H1 (cell line): ENCODE data around the gene PTPRT. TPM values are rescaled to one million over a fixed set of nuclear protein-coding genes. Genes with fewer than 3 reads are reported as not detected.

Experiments
- ATF2 ChIP-seq: IDR thresholded peaks from 2 replicates; pipeline ENCODE4 v1.6.1; 2012; ENCODE audit warnings: low read length, inconsistent platforms
- ATF3 ChIP-seq: IDR thresholded peaks from 2 replicates; pipeline ENCODE4 v1.6.1; 2011; ENCODE audit warnings: low read depth, mild to moderate bottlenecking, low read length; ENCODE audit not compliant: insufficient read depth
- E2F6 ChIP-seq: IDR thresholded peaks from 2 replicates; pipeline ENCODE4 v1.6.1; 2012; ENCODE audit warnings: inconsistent platforms
- EGR1 ChIP-seq: IDR thresholded peaks from 2 replicates; pipeline ENCODE4 v1.6.1; 2011; ENCODE audit warnings: low read depth, low read length, borderline replicate concordance
- POU5F1 ChIP-seq: IDR thresholded peaks from 2 replicates; pipeline ENCODE4 v1.6.1; 2011; ENCODE audit warnings: low read depth, mild to moderate bottlenecking, low read length, moderate library complexity
- SUZ12 ChIP-seq: fragments of 200-600 bp; sonication (generic); IDR thresholded peaks from 2 replicates; pipeline ENCODE4 v1.6.1; 2012; ENCODE audit warnings: mild to moderate bottlenecking, inconsistent platforms, low read length, moderate library complexity, mixed read lengths
- polyA plus RNA-seq, 7 experiments: library from polyadenylated mRNA; depleted of rRNA in 3 of 7; stranded (reverse) in 5 of 7; unstranded in 2 of 7; fragments of >200 nt in 5 of 7; fragments of 200-250 nt in 2 of 7; gene quantifications; 1 replicate in 5 of 7; 2 replicates in 1 of 7; 4 replicates in 1 of 7; pipeline versions ENCODE4 v1.2.1 to v1.2.3, GENCODE V29; 2011 to 2013; ENCODE audit warnings: missing spikeins in 2 of 7, mixed read lengths in 2 of 7
- total RNA-seq: library from RNA; stranded (reverse); fragmentation: NEBNext Ultra II Directional; extraction: Animal tissue kit (Norgen Biotek cat#: 25700); gene quantifications from 2 replicates; pipeline ENCODE4 v1.2.1, GENCODE V29; 2021

Gene PTPRT
- total and polyA plus RNA-seq, 2 of the 8 experiments (the other 6 are each of a cell fraction or from before 2014, with no cell fraction given) = 0.33 to 1.8 TPM

DNA sequence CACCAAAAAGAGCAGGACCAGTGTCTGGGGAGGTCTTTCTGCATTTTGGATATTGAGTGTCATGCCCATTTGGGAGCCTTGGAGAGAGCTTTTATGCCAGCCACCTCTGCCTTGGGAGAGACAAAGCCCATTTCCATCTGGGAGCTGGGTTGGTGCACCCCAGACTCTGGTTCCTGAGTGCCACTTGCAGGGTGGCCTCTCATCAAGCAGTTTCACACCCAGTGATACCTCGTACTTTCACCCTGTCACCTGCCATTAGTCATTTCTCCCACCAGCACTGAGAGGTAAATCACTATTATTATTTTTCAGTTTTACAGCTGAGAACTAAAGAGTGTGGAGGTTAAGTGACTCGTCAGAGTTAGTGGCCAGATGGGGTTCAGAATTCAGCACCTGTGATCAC is 94.7 kb downstream of the PTPRT start (continued):
- TF ChIP-seq E2F6 (no peak), ATF3 (no peak), POU5F1 (no peak), EGR1 (no peak), SUZ12 (no peak), ATF2 (no peak)
